ACHN (cell line): ENCODE measurements around the gene SPOCK3.
"Not testable (repeated sequence)": the region's sequence is repeated elsewhere in the genome, so short reads cannot be mapped to it uniquely, and the experiment has no call there.

Source experiments
- DNase-seq: peaks from one replicate; pipeline ENCODE4 v3.0.0-alpha.2; 2015
- in situ Hi-C: cut with HindIII; loops from 2 replicates; pipeline ENCODE4 v1.10.0; 2017; ENCODE audit warnings: low sequenced_read_pairs, low pct_ligation_motif_present, low pct_unique_long_range_greater_than_20kb

Gene SPOCK3

GRCh38 chr4:166887457-166887856 lies 346.8 kb downstream of the SPOCK3 start:
- in situ Hi-C loops: no loop called here
- DNase-seq: no peak

GRCh38 chr4:166886718-166887117 lies 347.6 kb downstream of the SPOCK3 start:
- DNase-seq: no peak
- in situ Hi-C loops: no loop called here

- no peak for DNase-seq
- in situ Hi-C loops: no loop called here
These were observed 352.1 kb downstream of the SPOCK3 start for GRCh38 chr4:166882221-166882620.

- in situ Hi-C loops: no loop called here
- no peak for DNase-seq
These were observed 358.5 kb downstream of the SPOCK3 start for GRCh38 chr4:166875821-166876220.

GRCh38 chr4:166862032-166862431 lies 372.3 kb downstream of the SPOCK3 start:
- DNase-seq: no peak
- in situ Hi-C loops: no loop called here

GRCh38 chr4:166850398-166850797 lies 383.9 kb downstream of the SPOCK3 start:
- in situ Hi-C loops, DNase-seq: not testable (repeated sequence)

- DNase-seq: no peak
- in situ Hi-C loops: no loop called here
These were observed 387.4 kb downstream of the SPOCK3 start for GRCh38 chr4:166846939-166847338.

GRCh38 chr4:166842795-166843261 lies 391.5 kb downstream of the SPOCK3 start:
- in situ Hi-C loops: no loop called here
- no peak for DNase-seq

GRCh38 chr4:166839615-166840251 lies 394.6 kb downstream of the SPOCK3 start:
- in situ Hi-C loops: no loop called here

GRCh38 chr4:166838975-166839614 lies 395.2 kb downstream of the SPOCK3 start:
- in situ Hi-C loops: no loop called here
- no peak for DNase-seq

More at GRCh38 chr4:166839615-166840251, 394.6 kb downstream of the SPOCK3 start:
- DNase-seq: no peak

GRCh38 chr4:166836865-166837264 lies 397.4 kb downstream of the SPOCK3 start:
- no peak for DNase-seq

GRCh38 chr4:166827629-166828028 lies 406.7 kb downstream of the SPOCK3 start:
- DNase-seq: no peak
- in situ Hi-C loops: no loop called here

More at GRCh38 chr4:166836865-166837264, 397.4 kb downstream of the SPOCK3 start:
- in situ Hi-C loops: no loop called here

GRCh38 chr4:166827167-166827566 lies 407.1 kb downstream of the SPOCK3 start:
- in situ Hi-C loops: no loop called here

GRCh38 chr4:166823848-166824247 lies 410.4 kb downstream of the SPOCK3 start:
- DNase-seq: no peak

More at GRCh38 chr4:166827167-166827566, 407.1 kb downstream of the SPOCK3 start:
- DNase-seq: no peak

GRCh38 chr4:166823126-166823525 lies 411.2 kb downstream of the SPOCK3 start:
- in situ Hi-C loops: no loop called here
- DNase-seq: no peak

More at GRCh38 chr4:166823848-166824247, 410.4 kb downstream of the SPOCK3 start:
- in situ Hi-C loops: no loop called here

GRCh38 chr4:166822386-166822785 lies 411.9 kb downstream of the SPOCK3 start:
- in situ Hi-C loops: no loop called here
- no peak for DNase-seq

GRCh38 chr4:166816890-166817289 lies 417.4 kb downstream of the SPOCK3 start:
- in situ Hi-C loops: no loop called here
- DNase-seq: no peak

GRCh38 chr4:166808380-166808779 lies 425.9 kb downstream of the SPOCK3 start:
- in situ Hi-C loops: no loop called here
- no peak for DNase-seq

GRCh38 chr4:166802346-166802745 lies 431.9 kb downstream of the SPOCK3 start:
- DNase-seq: no peak
- in situ Hi-C loops: no loop called here

- in situ Hi-C loops: no loop called here
- no peak for DNase-seq
These were observed 436.2 kb downstream of the SPOCK3 start for GRCh38 chr4:166798126-166798525.
